Measurements from ENCODE around the gene PANK3.

Gene PANK3

GRCh38 chr5:168530621-168531150 is 48.5 kb downstream of the PANK3 start:
- H4K20me1 ChIP-seq (ENCODE audit: insufficient read depth): no peaks in the 10 kb centered on the region
- no peaks in the 10 kb centered on the region for H3K27me3 ChIP-seq (ENCODE audit: insufficient read depth, low read depth)
- no peak overlapping the region for H2AFZ ChIP-seq (ENCODE audit: low read depth)
- H3K36me3 ChIP-seq (ENCODE audit: insufficient read depth): no peaks in the 10 kb centered on the region
- H3K4me2 ChIP-seq: no peak overlapping the region
- no peaks in the 10 kb centered on the region for H3K4me1 ChIP-seq (ENCODE audit: low read depth, poor library complexity, severe bottlenecking)
- no peak overlapping the region for H3K27ac ChIP-seq
- no peaks in the 10 kb centered on the region for H3K79me2 ChIP-seq (ENCODE audit: insufficient read depth, low read depth)
- no peak overlapping the region for H3K4me3 ChIP-seq (IDR thresholded peaks at IDR 0.05; ENCODE audit: insufficient read depth, low read depth, low read length)
- TF ChIP-seq, protein P1, sequence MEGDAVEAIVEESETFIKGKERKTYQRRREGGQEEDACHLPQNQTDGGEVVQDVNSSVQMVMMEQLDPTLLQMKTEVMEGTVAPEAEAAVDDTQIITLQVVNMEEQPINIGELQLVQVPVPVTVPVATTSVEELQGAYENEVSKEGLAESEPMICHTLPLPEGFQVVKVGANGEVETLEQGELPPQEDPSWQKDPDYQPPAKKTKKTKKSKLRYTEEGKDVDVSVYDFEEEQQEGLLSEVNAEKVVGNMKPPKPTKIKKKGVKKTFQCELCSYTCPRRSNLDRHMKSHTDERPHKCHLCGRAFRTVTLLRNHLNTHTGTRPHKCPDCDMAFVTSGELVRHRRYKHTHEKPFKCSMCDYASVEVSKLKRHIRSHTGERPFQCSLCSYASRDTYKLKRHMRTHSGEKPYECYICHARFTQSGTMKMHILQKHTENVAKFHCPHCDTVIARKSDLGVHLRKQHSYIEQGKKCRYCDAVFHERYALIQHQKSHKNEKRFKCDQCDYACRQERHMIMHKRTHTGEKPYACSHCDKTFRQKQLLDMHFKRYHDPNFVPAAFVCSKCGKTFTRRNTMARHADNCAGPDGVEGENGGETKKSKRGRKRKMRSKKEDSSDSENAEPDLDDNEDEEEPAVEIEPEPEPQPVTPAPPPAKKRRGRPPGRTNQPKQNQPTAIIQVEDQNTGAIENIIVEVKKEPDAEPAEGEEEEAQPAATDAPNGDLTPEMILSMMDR (conservative IDR thresholded peaks at IDR 0.05; ENCODE audit: low read depth, low read length): no peak
- H3K9ac ChIP-seq: no peak overlapping the region

- no peak overlapping the region for H2AFZ ChIP-seq (ENCODE audit: low read depth)
- no peak overlapping the region for H3K4me3 ChIP-seq (IDR thresholded peaks at IDR 0.05; ENCODE audit: insufficient read depth, low read depth, low read length)
These were observed 49.6 kb downstream of the PANK3 start for GRCh38 chr5:168529374-168530234.

GRCh38 chr5:168528521-168529373 is 50.4 kb downstream of the PANK3 start, which contains the start of gene FBLL1:
Gene FBLL1 (plus strand): TSS chr5:168529305. CDS start chr5:168529505, 200 bp downstream.
- H3K27me3 ChIP-seq (ENCODE audit: insufficient read depth, low read depth): no peaks in the 10 kb centered on the region
- H3K4me1 ChIP-seq (ENCODE audit: low read depth, poor library complexity, severe bottlenecking): no peaks in the 10 kb centered on the region
- no peaks in the 10 kb centered on the region for H3K36me3 ChIP-seq (ENCODE audit: insufficient read depth)
- H2AFZ ChIP-seq (ENCODE audit: low read depth): no peak within 1 kb of the TSS
- H3K9ac ChIP-seq: no peak within 1 kb of the TSS
- H3K79me2 ChIP-seq (ENCODE audit: insufficient read depth, low read depth): no peaks in the 10 kb centered on the region
- TF ChIP-seq, protein P1 (conservative IDR thresholded peaks at IDR 0.05; ENCODE audit: low read depth, low read length): no peak
- H3K4me2 ChIP-seq: no peak within 1 kb of the TSS
- no peaks in the 10 kb centered on the region for H4K20me1 ChIP-seq (ENCODE audit: insufficient read depth)
- H3K27ac ChIP-seq: no peak within 1 kb of the TSS
- no peak within 1 kb of the TSS for H3K4me3 ChIP-seq (IDR thresholded peaks at IDR 0.05; ENCODE audit: insufficient read depth, low read depth, low read length)

More at GRCh38 chr5:168529374-168530234, 49.6 kb downstream of the PANK3 start:
- Histone ChIP-seq H3K79me2 (ENCODE audit: insufficient read depth, low read depth) (no peaks in the 10 kb centered on the region), H4K20me1 (ENCODE audit: insufficient read depth) (no peaks in the 10 kb centered on the region), H3K36me3 (ENCODE audit: insufficient read depth) (no peaks in the 10 kb centered on the region), H3K4me1 (ENCODE audit: low read depth, poor library complexity, severe bottlenecking) (no peaks in the 10 kb centered on the region), H3K4me2 (no peak overlapping the region), H3K27me3 (ENCODE audit: insufficient read depth, low read depth) (no peaks in the 10 kb centered on the region), H3K9ac (no peak overlapping the region), H3K27ac (no peak overlapping the region)
- TF ChIP-seq, protein P1 (conservative IDR thresholded peaks at IDR 0.05; ENCODE audit: low read depth, low read length): no peak

- no peaks in the 10 kb centered on the region for H4K20me1 ChIP-seq (ENCODE audit: insufficient read depth)
- no peaks in the 10 kb centered on the region for H3K4me1 ChIP-seq (ENCODE audit: low read depth, poor library complexity, severe bottlenecking)
- H3K9ac ChIP-seq: no peak overlapping the region
- H3K4me2 ChIP-seq: no peak overlapping the region
- no peak overlapping the region for H2AFZ ChIP-seq (ENCODE audit: low read depth)
- H3K27me3 ChIP-seq (ENCODE audit: insufficient read depth, low read depth): no peaks in the 10 kb centered on the region
- TF ChIP-seq, protein P1 (conservative IDR thresholded peaks at IDR 0.05; ENCODE audit: low read depth, low read length): no peak
- H3K36me3 ChIP-seq (ENCODE audit: insufficient read depth): no peaks in the 10 kb centered on the region
- no peaks in the 10 kb centered on the region for H3K79me2 ChIP-seq (ENCODE audit: insufficient read depth, low read depth)
- H3K4me3 ChIP-seq (IDR thresholded peaks at IDR 0.05; ENCODE audit: insufficient read depth, low read depth, low read length): no peak overlapping the region
- no peak overlapping the region for H3K27ac ChIP-seq
These were observed 51.3 kb downstream of the PANK3 start for GRCh38 chr5:168527756-168528295.

Measured in KMS-11 (cell line).